A673 (cell line): ENCODE data around the gene CTU2.

Experiments
- CTCF ChIP-seq: fragments of 300-800, 200-600 bp; sonication (generic); conservative IDR thresholded peaks from 2 replicates; pipeline ENCODE4 v1.5.1; 2017; ENCODE audit warnings: low read depth, mild to moderate bottlenecking, antibody characterized with exemption, low read length, moderate library complexity, mixed read lengths
- EZH2 ChIP-seq: fragments of 200-600 bp; sonication (generic); IDR thresholded peaks from 2 replicates; pipeline ENCODE4 v1.6.1; 2017; ENCODE audit warnings: borderline replicate concordance, low read depth, mild to moderate bottlenecking, mixed read lengths, antibody characterized with exemption, low read length; ENCODE audit not compliant: poor library complexity, severe bottlenecking

GRCh38 chr16:88711750-88712340, 5.5 kb downstream of the CTU2 start:
- TF ChIP-seq CTCF: no peak
- TF ChIP-seq EZH2: no peak
